Fibroblast of skin of left biceps (primary cell): Measurements from ENCODE around the gene NOL4L.
"Not testable (repeated sequence)": the region's sequence is repeated elsewhere in the genome, so short reads cannot be mapped to it uniquely, and the experiment has no call there.

Experiments used
- DNase-seq, 2 experiments: peaks; one replicate each; pipeline ENCODE4 v3.0.0-alpha.2; 2013; ENCODE audit warnings: low read depth in 2 of 2

Gene NOL4L

DNA sequence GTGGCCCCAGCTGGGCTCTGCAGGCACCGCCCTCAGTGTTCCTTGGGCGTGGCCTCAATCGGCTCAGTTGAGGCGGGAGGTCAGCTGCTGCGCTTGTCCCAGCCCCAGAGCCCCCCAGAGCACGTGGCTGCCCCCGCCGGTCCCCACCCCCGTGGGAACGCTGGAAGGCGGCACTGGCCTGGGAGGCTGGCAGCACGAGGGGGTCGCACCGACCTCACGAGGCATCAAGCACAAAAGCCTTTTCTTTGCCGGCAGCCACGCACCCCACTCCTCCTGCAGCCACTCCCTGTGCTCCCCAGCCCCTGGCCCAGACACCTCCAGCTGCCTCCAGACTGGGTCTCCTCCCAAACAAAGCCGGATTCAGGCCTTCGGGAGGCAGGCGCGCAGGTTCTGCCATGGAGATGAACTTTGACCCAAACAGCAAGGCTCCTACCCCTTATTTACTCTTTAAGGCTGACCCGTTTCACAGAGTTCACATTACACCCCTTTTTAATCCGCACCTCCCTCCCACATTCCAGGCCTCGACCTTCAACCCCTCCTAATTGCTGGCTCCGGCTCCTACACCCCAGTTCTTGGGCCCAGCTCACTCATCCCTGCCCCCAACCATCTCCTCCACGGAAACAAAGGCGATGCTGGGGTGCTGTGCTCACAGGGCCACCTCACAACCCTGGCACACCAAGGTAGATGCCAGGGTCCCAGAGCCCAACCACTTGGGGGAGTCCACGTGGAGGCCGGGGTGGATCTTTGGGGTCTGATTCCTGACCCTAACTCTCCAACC, 111.7 kb downstream of the NOL4L start:
- DNase-seq, result no peak

DNA sequence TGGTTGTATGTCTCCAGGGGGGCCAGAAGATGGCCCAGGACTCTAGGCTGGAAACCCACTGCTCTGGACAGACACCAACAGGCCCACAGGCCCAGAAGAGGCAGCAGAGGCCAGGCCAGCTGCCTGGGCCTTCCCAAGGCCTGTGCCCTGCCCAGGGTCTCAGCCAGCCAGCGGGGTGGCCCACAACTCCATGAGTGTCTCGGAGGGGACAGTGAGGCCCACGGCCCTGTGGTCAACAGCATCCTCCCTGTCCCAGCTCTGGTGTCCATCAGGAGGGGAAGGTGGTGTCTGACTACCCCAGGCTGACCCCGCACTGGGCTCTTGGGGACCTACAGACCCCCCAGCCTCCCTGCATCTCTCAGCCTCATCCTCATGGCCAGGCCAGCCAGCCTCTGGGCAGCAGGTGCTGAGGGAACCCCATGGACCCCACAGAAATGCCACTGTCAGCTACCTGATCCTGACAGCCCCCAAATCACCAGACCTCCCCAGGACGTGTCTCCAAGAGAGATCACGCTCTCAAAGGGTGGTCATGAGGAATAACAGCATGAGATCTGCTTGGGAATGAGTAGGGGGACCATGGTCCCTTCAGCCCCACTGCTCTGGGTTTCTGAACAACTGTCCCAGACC, 112.4 kb downstream of the NOL4L start:
- no peak for DNase-seq

DNA sequence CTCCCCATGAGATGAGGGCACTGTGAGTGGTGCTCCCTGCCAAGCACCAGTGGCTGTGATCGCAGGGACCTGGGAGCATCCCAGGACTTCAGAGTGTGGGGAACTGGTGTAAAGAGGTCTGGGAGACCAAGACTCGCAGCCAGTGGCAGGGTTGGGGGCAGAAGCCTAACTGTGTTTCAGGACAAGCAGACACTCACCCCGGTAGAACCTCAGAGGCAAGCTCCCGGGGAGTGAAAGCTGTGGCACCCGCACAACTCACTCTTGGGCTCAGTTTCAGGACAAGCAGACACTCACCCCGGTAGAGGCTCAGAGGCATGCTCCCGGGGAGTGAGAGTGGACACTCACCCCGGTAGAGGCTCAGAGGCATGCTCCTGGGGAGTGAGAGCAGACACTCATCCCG, 114.2 kb downstream of the NOL4L start:
- DNase-seq, result no peak

DNA sequence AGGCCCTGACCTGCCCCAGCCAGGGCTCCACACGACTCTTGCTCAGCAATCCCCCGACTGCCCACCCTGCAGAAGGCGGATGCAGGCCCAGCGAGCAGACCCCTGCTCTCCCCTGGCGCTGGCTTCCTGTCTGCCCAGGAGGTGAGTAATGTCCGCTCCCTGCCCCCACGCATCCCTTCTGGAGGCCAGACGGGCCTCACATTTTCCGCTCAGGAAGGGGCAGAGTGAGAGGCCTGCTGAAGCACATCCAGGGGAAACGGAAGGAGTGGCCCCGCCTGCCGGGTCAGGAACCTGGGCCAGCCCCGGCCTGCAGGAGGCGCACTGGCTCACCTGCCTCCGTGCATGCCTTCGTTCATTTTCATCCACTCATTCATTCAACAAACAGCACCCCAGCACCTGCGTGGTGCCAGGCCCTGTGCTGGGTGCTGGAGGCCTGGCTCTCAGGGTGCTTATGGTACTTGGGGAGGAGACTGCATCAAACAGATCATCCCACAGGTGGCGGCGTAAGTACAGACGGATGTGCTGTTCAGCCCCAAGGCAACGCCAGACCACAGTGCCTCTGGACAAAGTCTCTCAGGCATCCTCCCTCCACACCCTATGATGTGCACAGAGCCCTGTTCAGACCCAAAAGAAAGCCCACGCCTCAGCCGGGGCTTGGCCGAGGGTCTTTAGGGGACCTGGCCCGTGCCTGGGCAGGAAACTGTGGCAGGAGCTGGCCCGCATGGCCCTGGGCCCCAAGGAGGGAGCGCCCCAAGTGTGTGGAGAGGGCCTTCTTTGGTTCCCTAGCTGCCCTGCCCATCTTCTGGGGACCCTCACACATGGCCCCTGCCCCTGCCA, 114.9 kb downstream of the NOL4L start:
- DNase-seq, result no peak

DNA sequence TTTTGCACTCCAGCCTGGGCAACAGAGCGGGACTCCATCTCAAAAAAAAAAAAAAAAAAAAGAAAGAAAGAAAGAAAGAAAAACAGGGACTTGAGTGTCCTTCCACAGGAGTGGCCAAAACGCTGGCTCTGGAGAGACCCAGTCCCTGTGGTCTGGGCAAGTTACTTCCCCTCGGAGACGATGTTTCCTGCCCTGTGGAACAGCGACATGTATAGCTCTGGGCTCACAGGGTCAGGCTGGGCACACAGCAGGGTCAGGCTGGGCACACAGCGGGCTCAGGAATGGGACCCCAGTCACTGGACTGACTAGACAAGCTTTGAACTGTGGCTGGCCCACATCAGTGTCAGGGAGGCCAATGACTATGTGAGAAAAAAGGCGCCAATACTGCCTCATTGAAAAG, 116.3 kb downstream of the NOL4L start:
- DNase-seq, result no peak

DNA sequence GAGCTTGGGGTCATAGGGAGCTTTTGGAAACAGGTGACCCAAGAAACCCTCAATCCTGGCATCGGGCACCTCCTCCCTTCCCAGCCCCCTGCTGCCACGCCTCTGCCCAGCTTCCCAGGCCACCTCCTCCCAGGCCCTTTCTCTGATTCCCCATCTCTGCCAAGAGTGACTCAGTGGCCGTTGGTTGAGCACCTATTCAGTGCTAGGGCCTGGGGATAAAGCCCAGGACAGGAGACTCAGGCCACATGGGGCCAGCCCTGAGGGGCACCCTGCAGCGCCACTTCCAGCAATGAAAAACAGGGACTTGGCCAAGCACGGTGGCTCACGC, 116.9 kb downstream of the NOL4L start:
- DNase-seq, result no peak

DNA sequence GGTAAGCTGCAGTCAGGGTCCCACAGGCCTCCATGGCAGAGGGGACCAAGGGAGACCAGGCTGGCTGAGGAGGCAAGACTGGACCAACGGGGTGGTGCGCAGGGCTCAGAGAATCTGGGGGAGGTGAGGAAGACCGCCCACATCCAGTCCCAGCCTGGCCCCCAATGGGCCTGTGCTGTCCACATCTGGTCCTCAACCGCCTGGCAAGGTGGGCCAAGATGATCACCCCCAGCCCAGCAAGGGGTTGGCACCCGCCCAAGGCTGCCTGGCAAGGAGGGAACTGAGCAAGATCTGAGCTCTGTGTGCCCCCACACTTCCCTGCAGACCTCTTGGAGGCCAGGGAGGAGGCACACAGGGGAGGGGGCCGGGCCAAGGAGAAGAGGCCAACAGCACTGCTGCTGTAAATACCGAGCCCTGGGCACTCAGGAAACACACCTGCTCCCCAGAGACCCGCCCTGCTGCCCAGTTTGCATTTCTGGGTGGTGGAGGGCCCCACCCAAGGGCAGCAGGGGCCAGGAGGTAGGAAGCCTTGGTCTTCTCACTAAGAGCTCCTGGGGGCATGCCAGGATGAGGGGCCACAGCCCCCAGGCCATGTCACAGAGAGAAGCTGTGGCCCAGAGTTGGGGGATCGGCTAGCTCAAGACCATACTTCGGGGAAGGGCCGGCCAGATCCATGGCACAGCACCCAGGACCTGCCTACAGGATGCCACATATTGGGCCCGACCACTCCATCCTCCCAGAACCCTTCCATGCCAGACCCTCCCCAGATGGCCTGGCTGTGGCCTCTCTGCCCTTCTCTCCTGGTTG, 117.4 kb downstream of the NOL4L start:
- no peak for DNase-seq

DNA sequence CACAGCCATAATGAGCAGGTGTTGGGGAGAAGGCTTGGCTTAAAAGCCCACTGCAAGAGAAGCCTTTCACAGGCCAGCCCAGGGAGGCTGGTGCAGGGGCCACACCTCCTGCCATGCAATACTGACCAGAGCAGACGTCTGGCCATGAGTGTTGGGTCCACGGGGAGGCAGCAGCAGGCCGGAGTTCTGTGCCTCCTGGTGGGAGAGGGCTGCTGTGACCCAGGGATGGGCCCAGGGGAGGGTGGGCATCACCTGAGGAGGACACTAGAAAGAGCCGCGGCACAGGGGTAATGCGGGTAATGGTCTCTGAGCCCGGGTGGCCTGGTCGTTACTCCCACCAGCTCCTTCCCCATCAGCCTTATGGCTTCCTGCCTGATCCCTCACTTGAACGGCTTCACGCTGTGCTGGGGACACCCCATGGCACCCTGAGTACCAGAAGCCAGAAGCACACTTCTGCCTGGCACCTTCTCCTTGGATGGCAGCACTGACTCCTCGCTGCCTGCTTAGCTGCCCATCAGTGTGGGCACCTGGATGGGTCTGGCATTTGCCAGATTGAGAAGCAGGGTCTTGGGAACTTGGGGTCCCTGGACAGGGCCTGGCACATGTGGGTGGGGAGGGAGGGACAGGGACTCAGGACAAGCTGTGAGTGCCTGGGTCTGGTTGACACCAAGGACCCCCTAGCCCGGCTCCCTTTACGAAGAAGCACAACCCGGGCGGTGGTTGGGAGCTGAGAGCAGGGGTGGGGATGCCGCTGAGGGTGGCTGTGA, 118.2 kb downstream of the NOL4L start:
- DNase-seq, result no peak

DNA sequence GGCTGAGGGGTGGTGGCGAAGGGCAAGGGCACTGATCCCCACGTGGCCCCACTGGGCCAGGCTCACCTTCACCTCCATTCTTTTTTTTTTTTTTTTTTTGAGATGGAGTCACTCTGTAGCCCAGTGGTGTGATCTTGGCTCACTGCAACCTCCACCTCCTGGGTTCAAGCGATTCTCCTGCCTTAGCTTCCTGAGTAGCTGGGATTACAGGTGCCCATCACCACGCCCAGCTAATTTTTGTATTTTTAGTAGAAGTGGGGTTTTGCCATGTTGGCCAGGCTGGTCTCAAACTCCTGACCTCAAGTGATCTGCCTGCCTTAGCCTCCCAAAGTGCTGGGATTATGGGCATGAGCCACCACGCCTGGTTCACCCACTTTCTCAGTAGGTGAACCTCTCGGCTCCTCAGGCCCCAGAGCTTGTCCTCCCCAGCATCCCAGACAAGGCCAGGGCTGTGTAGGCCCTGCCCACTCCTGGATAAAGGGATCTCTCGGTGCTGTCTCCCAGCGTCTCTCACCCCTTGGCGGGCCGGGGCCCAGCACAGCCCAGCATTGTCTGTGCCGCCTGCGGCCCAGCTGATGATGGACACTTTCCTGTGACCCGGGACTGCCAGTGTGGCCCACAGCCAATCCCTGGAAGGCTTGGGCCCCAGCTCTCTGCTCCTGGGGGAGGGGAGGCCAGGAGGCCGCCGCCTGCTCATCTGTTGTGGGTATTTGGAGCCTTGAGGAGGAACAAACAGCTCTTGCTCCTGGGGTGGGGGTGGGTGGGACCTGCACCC, 119.0 kb downstream of the NOL4L start:
- not testable (repeated sequence) for DNase-seq

DNA sequence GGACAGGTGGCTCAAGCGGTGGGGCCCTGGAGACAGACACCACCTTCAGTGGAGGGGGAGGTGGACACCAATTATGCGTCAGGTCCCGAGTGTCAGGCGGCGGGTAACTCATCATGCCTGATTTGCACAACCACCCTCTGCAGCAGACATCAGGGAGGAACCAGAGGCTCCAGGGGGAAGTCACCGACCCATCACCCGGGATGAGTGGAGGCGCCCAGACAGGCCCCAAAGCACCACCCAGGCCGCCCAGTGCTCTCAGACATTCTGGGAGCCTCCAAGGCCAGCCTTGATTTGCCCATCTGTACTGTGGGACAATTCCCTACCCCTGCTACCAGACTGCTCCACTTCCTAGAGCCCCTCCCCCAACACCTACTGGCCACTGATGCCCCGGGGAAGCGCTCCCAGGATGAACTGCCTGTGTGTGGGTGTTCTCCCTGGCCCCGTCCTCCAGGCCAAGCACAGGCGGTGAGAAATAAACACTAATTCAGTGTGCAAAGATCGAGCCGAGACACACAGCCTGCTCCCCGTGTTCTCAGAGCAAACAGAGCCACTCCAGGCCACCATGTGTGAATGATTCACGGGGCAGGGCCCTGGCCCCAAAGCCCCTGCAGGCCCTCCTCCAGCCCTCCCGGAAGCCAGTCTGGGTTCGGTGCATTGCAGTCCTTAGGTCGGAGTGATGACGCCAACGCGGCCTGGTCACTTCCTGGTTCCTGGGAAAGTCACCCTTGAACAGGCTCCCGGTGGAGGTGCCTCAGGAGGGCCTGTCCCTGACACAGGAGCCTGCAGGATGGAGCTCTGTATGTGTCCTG, 119.8 kb downstream of the NOL4L start:
- no peak for DNase-seq

DNA sequence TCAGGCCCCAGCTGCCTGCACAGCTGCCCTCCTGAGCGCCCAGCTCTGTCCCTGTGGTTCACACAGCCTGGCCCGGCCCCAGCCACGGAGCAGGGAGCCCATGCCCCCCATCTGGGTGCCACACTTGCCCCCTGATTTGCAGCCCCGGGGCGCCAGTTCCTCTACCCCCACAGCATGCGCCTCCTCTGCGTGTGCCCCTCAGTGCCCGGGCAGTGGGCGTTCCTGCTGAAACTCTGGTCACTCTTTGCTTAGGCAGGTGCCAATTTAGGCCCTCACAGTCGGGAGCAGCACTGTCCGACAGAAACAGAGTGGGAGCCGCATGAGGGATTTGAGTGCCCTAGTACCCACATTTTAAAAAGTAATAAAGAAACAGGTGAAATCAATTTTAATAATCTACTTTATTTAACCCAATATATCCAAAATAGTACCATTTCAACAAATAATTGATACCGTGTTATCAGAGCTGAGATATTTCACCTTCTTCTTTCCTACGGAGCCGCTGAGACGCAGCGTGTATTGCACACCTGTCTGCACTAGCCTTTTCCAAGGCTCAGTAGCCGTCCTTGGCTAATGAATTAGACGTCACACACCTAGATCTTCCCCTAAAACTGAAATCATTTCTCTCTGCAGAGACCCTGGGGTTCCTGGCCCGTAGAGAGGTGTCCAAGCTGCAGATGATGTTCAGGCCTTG, 120.6 kb downstream of the NOL4L start:
- DNase-seq, result no peak

DNA sequence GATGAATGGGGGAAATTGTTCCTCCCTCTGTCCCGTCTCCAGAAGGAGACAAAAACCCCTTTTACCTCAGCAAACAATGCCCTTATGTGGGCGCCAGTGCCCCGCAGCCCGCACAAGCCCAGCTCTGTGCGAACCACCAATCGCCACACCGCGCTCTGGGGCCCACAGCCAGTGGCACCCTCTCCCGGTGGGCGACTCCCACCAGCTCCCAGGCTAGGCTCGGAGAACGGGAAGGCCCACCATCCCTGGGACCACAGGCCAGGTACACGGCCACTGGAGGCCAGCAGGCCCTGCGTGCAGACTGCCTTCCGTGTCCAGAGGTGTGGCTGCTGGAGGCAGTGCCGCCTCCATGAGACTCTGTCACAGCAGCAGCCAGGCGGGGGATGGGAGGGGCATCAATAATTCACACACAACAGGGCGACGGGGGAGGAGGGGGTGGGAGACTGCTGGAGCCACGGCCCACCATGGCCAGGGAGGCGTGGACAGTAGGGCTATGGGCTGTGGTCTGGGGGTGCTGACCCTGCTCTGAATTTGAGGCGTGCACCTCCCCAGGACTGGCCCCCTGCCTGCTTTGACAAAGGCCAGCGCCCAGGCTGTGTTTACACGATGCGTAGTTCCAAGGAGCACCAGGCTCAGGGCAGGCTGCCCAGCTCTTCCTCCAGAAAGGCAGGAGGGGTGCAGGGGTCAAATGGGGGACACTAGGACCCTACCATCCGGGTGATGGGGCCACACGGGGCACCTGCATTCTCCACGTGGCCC, 121.3 kb downstream of the NOL4L start:
- DNase-seq, result no peak

DNA sequence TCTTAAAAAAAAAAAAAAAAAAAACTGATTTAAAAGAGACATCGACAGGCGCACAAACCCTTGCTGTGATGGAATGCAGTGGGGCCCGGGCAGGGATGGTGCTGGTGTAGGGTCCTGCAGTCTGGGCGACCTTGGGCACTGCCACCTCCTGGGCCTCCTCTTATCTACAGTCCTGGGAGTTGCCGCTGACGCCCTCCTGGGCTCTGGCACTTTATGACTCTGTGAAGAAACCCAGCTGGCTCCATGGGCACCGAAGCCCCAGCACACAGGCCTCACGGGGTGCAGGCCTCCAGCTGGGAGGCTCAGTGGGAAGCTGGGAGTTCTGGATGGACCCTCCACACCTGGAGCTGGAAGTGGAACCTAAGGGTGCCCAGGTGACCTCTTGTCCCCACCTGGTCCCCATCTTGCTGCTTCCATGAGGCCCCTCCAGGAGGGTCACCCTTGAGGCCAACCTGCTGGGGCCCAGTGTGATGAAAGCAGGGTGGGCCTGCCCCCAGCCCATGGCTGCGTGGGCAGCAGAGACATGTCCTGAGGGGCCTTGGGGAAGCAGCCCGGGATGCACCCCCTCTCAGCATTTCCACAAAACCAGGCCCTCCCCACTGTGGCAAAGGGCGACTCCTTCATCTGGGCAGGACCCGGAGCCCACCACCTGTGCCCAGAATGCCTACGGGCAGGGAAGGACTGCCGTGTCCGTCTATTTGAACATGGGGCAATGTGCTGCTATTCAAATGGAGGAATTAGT, 122.1 kb downstream of the NOL4L start:
- no peak for DNase-seq

DNA sequence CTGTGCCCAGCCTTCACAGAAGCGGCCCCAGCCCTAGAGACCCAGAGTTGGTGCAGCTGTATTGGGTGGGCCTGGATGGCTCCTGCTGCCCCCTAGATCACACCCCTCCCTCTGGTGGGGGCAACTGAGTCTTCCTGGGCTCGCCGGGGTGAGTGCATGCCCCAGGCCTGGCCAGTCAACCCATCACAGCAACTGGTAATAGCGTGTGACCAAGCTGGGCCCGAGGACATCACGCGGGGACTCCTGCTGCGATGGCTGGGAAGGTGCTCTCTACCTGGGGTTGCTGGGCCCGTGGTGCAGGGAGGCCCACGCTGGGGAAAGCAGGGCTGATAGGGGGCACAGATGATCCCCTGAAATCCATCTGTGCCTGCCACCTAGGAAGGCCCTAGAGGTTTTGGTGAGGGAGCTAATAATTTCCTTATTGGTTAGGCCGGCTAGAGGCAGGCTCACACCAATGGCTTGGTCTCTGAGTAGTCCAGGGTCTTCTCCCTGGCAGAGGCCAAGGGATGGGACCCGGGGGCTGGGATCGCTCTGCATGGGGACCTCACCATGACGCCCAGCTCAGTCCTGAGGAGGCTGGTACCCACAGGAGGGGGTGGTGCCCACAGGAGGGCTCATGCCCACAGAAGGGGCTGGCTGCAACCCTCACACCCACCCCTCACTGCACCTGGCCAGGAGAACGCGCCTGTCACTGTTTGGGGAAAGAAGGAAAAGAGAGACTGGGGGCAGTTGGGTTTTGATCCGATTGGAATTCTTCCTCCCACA, 123.1 kb downstream of the NOL4L start:
- no peak for DNase-seq

DNA sequence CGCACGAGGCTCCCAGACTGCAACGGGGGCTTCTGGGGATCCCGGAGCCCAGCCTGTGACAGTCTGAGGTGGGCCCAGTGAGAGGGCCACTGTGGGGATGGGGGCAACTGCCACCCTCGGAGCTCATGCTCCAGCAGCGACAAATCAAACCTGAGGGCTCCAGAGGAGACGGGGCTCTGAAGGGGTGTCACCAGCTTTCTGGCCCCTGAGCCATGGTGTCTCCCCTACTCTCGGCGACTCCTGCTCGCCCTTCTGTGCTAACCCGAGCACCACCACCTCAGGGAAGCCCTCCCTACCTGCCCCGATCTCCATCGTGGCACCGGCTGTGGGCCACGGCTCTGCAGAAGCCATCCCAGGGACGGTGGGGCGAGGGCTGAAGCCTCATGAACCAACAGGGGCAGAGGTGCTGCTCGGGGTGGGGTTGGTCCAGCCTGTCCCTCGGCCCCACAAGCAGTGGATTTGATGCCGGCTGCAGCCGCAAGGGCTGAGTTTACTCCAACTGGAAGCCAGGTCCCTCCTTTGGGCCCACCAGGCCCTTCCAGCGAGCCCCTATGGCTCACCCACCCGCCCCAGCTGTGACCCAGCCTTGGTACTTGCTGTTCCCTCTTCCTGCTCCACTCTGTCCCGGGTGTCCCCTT, 124.3 kb downstream of the NOL4L start:
- DNase-seq, result no peak

DNA sequence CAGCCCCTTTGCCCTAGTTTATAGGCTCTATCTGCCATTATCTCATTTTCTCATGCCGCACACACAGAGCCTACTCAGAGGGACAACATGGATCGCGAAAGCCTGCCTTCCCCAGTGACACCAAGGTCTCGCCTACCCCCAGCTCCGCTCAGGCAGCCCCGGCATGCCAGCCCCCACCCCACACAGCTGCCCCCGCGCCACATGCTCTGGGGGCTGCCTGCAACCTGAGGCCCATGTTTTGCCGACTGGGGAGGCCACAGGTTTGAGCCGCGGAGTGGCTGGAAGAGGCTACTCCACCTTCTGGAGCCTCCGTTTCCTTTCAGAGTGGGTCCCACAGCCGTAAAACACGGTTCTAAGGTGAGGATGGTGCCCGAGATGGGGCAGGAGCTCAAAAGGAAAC, 124.9 kb downstream of the NOL4L start:
- DNase-seq, result no peak
